ENCODE measurements around the gene MTERF4. TPM values are rescaled to one million over a fixed set of nuclear protein-coding genes. Genes with fewer than 3 reads are reported as not detected.

The MTERF4 gene
- total and polyA plus RNA-seq, 8 donors, result 14.0 to 36.8 (median 16.8) TPM

- H3K27me3 ChIP-seq, result no peaks in the 10 kb centered on the region
- DNase-seq (peak in 2 of 6 donors; percentile 46 to 69), ATAC-seq (no peak), FAIRE-seq (no peak)
- WGBS, 2 donors, result 83 to 88% methylated on average over 29 of the region's 31 CpGs
- no peaks in the 10 kb centered on the region for H3K9me3 ChIP-seq
- peaks cover 0 to 17% (median 0%) of the 10 kb centered on the region in 3 donors for H3K36me3 ChIP-seq
- no peak for TF ChIP-seq CTCF (IDR thresholded peaks at IDR 0.05)
- H3K27ac ChIP-seq, result no peak overlapping the region
- no peak overlapping the region for H3K4me3 ChIP-seq
- intact Hi-C loops (cut with DNase I), result no loop called here
- no peaks in the 10 kb centered on the region for H3K4me1 ChIP-seq
Observed at GRCh38 chr2:241070811-241071676, 31.0 kb downstream of the MTERF4 start.

GRCh38 chr2:241070361-241070760 lies 31.7 kb downstream of the MTERF4 start:
- Histone ChIP-seq H3K4me3 (no peak overlapping the region), H3K4me1 (no peaks in the 10 kb centered on the region), H3K9me3 (no peaks in the 10 kb centered on the region), H3K27me3 (no peaks in the 10 kb centered on the region), H3K36me3 (peaks cover 0 to 17% (median 0%) of the 10 kb centered on the region in 3 donors), H3K27ac (no peak overlapping the region)
- FAIRE-seq (no peak), DNase-seq (peak in 2 of 6 donors; percentile 47 to 52), ATAC-seq (no peak)
- 88% methylated on average over 13 of the region's 13 CpGs for WGBS, 2 donors
- no peak for TF ChIP-seq CTCF (IDR thresholded peaks at IDR 0.05)
- intact Hi-C loops (cut with DNase I), result no loop called here

GRCh38 chr2:241069821-241070281 lies 32.2 kb downstream of the MTERF4 start:
- Histone ChIP-seq H3K27ac (no peak overlapping the region), H3K9me3 (no peaks in the 10 kb centered on the region), H3K4me3 (no peak overlapping the region), H3K4me1 (no peaks in the 10 kb centered on the region), H3K36me3 (peaks cover 0 to 12% (median 0%) of the 10 kb centered on the region in 3 donors), H3K27me3 (no peaks in the 10 kb centered on the region)
- DNase-seq (peak in 2 of 6 donors; percentile 52 to 71), ATAC-seq (no peak), FAIRE-seq (no peak)
- no peak for TF ChIP-seq CTCF (IDR thresholded peaks at IDR 0.05)
- intact Hi-C loops (cut with DNase I), result no loop called here
- 74 to 79% methylated on average over 26 of the region's 26 CpGs for WGBS, 2 donors

GRCh38 chr2:241068942-241069810 lies 32.9 kb downstream of the MTERF4 start:
- Histone ChIP-seq H3K4me3 (no peak overlapping the region), H3K27me3 (no peaks in the 10 kb centered on the region), H3K36me3 (peaks cover 0 to 6% (median 0%) of the 10 kb centered on the region in 3 donors), H3K27ac (no peak overlapping the region), H3K9me3 (no peaks in the 10 kb centered on the region), H3K4me1 (no peaks in the 10 kb centered on the region)
- no peak for ATAC-seq
- intact Hi-C loops (cut with DNase I), result no loop called here
- no peak for TF ChIP-seq CTCF (IDR thresholded peaks at IDR 0.05)
- FAIRE-seq, result no peak
- DNase-seq, result peak in 2 of 6 donors; percentile 52 to 63
- 91 to 94% methylated on average over 27 to 28 of the region's 28 CpGs for WGBS, 2 donors

Data from pancreas (tissue), 10 donors.